ENCODE data around the gene AP1S3.

AP1S3 gene

DNA sequence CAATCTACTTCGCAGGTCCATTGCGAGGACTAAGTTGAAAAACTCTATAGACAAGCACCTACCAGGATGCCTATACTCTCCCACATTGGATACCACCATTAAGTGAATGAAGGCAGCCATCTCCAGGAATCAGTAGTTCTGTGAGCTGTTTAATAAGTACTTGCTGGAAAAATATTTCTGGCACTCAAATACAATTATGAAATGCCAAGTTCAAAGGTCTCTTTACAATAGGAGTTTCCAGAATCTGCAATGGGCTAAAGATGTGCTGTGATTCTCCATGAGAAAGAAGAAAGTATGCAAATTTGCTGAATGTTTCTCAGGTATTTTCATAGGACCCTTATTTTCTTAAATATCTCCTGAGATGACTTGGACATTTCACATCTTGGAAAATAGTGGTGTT lies 103.0 kb downstream of the AP1S3 start:
- no peak overlapping the region for H3K27ac ChIP-seq
- no peak overlapping the region for H3K4me3 ChIP-seq

DNA sequence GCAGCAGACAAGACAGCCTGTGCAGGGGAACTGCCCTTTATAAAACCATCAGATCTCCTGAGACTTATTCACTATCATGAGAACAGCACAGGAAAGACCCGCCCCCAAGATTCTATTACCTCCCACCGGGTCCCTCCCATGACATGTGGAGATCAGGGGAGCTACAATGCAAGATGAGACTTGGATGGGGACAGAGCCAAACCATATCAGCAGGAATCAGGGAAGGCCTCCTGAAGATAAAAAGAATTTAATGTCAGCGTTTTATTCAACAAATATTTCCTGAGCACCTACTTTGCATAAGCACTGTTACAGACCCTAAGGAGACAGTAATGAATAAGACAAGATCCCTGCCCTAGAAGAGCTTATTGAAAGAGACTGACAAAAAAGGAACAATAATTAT lies 105.0 kb downstream of the AP1S3 start:
- H3K27ac ChIP-seq: no peak overlapping the region
- no peak overlapping the region for H3K4me3 ChIP-seq

DNA sequence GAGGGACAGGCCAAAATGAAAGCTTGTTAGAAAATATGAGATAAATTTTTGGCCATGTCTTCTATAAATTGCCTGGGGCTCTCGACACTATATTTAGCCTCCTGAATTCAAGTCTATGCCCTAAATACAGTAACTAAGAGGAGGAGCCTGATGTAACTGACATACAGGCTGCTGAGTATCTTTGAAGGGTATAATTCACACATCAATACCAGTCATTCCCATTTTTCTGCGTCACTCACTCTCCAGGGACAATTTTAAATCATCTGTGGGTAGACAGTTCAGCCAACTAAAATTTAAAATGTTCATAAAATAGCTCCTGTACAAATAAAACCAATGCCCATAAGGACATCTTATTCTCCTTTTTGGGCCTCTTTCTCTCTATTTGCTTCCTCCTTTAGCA lies 105.9 kb downstream of the AP1S3 start:
- no peak overlapping the region for H3K4me3 ChIP-seq
- no peak overlapping the region for H3K27ac ChIP-seq

DNA sequence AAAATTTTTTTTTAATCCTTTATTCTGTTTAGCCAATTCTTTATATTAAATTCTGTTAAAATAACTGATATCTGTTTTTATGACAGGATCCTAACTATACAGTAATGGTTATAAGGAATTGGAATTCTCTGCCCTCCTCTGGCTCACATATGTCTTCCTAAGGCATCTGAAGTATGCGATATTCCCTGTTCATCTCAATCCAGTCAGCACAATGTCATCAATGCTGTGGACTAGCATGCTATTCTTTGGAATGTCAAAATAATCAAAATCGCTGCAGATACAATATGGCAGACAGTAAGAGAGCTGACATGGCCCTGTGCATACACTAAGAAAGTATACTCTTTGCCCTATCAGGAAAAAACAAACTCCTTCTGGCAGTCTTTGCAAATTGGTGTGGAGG lies 107.6 kb downstream of the AP1S3 start:
- H3K27ac ChIP-seq: no peak overlapping the region

DNA sequence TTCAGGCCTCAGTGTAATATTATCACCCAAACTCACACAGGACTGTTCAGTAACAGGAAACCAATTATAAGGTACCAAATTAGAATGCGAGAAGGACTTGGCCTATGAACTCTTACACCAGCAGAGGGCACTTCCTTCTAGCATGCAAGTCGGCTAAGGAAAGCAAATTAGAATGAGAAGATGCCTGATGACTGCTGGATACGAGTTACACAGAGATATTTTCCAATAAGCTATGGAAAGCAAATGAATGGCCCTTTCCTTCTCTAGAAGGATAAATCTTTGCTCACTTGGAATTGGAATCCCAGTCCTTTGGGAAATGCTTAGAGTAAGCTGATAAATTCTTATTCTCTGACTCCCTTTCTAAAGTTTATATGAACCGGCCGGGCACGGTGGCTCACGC lies 109.8 kb downstream of the AP1S3 start:
- H3K27ac ChIP-seq: no peak overlapping the region
- no peak overlapping the region for H3K4me3 ChIP-seq

More for the DNA sequence above, 107.6 kb downstream of the AP1S3 start:
- no peak overlapping the region for H3K4me3 ChIP-seq

DNA sequence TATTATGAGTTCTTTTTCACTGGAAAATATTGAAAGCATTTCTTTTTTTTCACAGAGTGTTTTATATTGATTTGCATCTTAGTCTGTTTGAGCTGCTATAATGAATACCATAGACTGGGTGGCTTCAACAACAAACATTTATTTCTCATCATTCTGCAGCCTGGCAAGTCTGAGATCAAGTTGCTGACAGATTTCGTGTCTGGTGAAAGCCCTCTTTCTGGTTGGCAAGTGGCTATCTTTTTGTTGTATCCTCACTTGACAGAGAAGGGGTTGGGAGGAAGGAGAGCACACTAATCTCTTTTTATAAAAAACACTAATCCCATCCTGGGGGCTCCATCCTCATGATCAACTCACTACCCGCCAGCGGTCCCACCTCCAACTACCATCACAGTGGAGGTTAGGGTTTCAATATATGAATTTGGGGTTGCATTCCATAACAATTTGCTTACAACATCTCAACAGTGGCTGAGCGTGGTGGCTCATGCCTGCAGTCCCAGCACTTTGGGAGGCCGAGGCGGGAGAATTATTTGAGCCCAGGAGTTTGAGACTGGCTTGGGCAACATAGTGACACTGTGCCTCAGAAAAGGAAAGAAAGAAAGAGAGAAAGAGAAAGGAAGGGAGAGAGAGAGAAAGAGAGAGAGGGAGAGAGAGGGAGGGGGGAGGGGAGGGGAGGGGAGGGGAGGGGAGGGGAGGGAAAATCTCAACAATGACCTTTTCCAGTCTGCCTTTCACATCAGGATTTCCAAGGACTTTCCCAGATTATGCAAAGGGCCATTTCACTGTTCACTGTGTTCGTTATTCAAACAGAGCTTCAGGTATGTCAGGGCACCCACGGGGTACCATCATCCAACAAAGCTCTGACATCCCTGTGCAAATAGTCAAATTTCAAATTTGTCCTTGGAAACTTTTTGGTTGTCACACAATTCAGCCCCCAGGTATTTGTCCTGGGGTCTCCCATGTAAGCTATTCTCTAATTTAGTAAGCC lies 111.1 kb downstream of the AP1S3 start:
- H3K4me3 ChIP-seq: no peak overlapping the region
- peak overlapping the region in 18 of 21 experiments; percentile 1 to 79 (median 38) for H3K27ac ChIP-seq

DNA sequence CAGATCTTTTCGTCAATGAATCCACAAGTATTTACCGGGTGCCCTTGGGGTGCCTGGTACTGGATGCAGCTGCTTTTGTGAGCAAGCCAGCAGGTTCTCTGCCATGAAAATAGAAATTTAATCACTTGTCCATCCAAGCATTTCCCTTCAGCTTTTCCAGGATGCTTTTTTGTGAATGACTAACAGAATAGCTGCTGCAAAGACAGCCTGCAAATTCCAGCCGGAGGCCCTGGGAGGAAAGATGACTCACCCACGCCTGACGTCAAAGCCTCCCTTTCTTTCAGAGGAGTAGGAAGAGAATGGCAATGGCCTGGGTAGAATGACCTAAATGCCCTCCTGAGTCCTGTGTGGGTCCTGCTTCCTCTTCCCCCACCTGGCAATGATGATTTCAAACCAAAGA lies 111.9 kb downstream of the AP1S3 start:
- Histone ChIP-seq H3K27ac (peak overlapping the region in 17 of 21 experiments; percentile 1 to 79 (median 42)), H3K4me3 (no peak overlapping the region)

DNA sequence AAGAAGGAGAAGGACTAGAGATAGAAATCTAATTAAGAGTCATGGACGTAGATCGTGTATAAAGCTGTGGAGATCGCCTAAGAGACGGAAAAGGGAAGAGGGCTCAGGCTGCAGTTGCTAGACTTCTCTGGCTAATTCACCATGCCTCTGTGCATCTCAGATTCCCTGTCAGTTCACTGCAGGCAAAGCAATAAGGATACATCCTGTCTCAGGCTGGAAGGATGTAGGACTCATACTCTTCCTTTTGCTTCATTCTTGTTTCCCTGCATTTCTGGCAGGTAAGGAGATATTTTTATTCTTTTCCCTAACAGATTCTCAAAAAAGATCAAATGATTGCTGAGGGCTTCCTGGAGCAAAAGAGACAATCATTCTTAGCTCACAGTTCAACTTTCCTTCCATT lies 112.5 kb downstream of the AP1S3 start:
- Histone ChIP-seq H3K4me3 (no peak overlapping the region), H3K27ac (peak overlapping the region in 9 of 21 experiments; percentile 2 to 75 (median 55))

DNA sequence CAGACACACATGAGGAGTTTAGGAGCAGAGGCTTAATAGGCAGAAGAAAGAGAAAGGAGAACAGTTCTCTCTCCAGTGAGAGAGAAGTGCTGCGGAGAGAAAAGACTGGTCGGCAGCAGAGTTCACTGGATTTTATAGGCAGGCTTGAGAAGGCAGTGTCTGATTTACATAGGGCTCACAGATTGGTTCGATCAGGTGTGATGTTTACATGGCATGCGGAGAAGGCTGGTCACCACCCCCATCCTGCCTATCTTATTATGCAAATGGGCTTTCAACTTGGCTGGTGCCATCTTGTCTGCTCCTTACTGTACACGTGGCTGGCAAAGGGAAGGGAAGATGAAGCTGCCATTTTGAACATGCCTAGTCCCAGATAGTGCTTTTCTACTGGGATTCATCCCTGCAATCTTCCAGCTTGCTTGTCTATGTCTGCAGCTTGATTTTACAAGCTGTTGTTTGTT lies 113.4 kb downstream of the AP1S3 start:
- Histone ChIP-seq H3K4me3 (no peak overlapping the region), H3K27ac (peak overlapping the region in 1 of 21 experiments; percentile 75)

DNA sequence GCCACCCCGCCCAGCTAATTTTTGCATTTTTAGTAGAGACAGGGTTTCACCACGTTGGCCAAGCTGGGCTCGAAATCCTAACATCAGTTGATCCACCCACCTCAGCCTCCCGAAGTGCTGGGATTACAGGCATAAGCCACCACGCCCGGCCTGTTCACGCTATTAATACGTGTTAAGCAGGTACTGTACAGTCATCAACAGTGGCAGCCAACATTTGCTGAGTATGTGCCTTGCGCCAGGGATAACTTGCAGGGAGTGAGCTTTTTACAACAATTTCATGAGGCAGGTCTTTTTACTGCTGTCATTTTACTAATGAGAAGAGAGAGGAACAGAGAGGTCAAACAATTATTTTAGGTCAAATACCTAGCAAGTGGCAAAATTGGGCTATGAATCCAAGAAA lies 115.2 kb downstream of the AP1S3 start:
- no peak overlapping the region for H3K27ac ChIP-seq
- no peak overlapping the region for H3K4me3 ChIP-seq

DNA sequence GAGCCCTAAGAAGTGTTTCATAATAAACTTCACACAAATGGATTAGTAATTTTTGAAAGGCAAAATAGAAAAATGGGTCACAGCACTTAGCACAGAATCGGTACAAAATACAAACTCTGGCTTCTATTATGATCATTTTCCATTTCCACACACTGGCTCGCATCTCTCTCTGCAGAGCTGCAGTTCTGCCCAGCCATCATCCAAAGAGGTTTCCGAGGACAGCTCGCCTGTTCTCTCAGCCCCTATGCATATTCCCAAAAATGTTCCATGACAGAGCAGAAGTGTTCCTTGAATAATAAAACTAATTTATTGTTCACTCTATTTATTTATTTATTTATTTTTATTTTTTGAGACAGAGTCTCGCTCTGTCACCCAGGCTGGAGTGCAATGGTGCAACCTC lies 115.6 kb downstream of the AP1S3 start:
- Histone ChIP-seq H3K4me3 (no peak overlapping the region), H3K27ac (no peak overlapping the region)

DNA sequence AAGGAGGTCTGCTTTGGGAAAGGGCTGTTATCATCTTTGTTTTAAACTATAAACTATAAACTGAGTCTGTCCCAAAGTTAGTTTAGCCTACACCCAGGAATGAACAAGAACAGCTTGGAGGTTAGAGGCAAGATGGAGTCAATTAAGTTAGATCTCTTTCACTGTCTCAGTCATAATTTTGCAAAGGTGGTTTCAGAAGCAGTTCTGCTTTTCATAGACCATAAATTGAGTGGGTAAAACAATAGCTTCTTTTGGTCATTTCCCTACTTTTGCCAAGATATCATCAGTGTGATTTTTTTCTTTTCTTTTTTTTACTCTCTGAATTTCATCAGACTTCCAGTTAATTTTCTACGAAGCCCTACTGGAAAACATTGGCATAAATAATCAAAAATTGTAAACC lies 117.0 kb downstream of the AP1S3 start:
- H3K4me3 ChIP-seq: no peak overlapping the region

DNA sequence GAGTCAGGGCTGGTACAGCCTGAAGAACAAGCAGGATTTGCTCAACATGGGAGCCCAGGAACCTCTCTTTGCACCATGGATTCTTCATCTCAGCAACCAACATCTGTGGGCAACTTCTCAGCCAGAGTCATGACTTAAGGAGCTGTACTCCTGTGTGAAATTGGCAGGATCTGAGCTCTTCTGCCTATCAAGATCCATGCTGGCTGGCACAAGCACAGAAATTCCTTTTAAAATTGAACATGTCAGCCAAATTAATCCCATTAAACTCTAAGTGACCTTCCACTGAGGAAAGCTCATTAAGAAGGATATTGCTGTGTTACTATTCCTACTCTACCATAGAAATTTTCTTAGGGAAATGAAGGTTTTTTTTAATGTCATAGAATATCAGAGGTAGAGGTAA lies 124.7 kb downstream of the AP1S3 start:
- Histone ChIP-seq H3K27ac (no peak overlapping the region), H3K4me3 (no peak overlapping the region)

More for the DNA sequence above, 117.0 kb downstream of the AP1S3 start:
- H3K27ac ChIP-seq: no peak overlapping the region

DNA sequence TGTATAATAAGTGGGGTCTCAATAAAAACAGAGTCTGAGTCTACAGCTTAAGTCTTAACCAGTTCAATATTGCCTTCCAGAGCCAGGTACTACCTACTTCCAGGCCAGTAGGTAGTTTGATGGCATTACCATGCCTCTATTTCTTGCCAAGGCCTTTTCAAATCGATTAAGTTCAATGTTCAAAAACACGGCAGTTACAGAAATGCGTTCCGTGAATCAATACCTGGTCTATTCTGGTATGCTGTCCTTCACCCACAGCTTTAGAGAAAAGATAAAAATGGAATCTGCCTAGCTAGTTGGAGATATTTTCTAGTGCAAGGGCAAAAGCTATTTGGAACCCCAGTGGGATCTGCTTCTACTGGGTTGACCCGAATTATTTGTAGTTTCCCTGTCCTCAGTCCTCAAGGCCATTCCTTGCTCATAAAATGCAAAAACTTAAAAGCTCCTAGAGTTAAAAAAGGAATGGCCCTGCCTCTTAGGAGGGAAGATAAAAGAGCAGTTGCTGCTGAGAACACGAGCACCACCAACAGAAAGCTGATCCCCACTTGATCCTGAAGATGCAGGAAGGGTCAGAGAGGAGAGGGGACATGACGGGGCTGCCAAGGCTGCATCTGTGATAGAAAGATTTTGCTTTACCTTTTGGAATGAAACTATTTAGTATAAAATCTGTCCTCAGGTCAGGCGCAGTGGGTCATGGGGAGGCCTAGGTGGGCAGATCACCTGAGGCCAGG lies 125.6 kb downstream of the AP1S3 start:
- no peak overlapping the region for H3K4me3 ChIP-seq

More for the DNA sequence above, 125.6 kb downstream of the AP1S3 start:
- no peak overlapping the region for H3K27ac ChIP-seq

Measured in skin epidermis (tissue), 12 donors.